Activated CD8-positive, alpha-beta memory T cell treated with anti-CD3 and anti-CD28 coated beads, Interleukin-2, amount 50 U/mL, for 24 hours (primary cell): ENCODE results near the gene SLIT3.

Source experiments
- DNase-seq: peaks from one replicate; pipeline ENCODE4 v3.0.0-alpha.2; 2020; ENCODE audit errors: extremely low read depth

Gene SLIT3

DNA sequence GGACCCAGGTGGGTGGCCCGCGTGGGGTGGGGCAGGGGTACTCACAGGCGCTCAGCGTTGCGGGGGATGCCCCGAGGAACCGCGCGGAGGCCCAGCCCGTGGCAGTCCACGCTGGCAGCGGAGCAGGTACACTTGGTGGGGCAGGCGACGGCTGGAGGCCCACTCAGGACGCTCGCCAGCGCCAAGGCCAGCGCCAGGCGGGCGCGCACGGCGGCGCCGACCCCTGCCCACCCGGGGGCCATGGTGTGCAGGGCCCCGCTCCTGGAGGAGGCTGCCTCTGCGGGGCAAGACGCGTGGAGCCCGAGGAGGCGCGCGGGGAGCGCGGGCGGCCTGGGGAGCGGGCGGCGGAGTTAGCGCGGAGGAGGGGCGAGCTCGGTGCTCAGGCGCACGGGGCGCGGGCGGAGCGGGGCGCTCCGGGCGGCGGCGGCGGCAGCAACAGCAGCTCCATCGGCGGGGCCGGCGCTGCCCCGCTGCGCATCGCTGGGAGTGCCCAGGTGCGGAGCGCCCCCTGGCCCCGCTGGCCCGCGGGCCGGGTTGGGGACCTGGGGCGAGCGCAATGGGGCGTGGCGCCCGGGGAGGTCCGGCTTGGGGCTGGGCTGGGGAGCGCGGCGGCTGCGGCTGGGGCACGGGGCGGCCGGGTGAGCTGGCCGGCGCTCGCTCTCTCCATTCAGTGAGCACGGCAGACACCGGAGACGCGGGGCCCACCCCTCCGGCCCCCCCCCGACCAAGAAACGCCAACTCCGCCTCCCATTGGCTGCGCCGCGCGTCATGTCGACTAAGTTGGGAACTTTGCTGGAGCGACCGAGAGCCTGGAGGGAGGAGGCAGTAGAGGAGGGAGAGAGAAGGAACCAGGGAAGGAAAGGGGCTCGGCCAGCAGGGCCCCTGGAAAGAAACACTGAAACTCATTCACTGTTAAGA lies at the start of gene SLIT3:
Gene SLIT3, minus strand, starts transcription at position 672 of the 918 bp plus-strand sequence. Its CDS starts 430 bp downstream, at position 242.
- DNase-seq, result no peak

DNA sequence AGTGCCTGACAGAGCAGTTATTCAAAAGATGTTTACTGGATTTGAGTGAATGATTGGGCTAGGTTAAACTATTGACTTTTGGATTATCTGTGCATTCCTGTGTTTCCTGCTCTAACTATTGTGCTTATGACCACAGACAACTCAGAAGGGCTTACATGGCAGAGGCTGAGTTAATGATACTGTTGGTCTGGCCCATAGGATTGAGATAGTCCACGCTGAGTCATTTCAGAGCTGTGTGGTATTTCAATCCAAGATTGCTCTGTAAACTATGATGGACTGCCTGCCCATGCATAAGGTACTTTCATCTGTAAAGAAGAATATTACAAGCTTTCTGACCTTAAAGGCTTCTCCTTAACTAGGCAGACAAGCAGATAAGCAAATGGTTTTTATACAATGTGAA lies 49.1 kb upstream of the SLIT3 start:
- DNase-seq, result no peak

DNA sequence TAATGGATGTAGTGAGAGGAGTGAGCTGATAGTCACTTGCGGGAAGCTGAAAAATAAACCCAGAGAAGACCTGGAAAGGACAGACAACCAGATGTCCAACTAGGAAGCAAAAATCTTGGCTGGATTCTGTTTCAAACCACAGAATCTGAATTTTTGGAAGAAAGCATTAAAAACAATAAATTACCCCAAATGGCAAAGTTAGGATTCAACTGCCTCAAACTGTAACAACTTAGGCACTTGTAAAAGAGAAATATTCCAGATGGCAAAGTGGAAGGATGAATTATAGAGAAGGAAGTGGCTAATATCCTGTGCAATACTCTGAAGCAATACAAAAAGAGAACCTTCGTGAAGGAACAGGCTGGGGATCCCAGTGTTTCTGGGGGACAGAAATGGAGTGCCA lies 46.8 kb upstream of the SLIT3 start:
- no peak for DNase-seq

DNA sequence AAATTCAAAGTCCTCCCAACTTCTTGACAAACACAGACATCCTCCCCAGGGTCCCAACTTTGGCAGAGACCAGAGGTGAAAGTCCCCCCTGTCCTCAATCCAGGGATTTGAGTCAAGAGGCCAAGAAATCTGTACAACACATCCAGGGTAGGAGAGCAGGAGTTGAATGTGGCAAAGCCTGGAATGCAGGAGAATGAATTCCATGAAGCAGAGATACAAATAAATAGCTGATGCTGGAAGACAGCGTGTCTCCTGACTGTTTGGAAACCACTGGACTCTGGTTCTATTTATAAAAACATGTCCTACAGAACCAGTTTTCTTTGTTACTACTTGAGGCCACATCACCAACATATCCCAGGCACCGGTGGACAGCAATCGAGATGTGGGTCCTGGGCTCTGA lies 43.7 kb upstream of the SLIT3 start:
- no peak for DNase-seq

DNA sequence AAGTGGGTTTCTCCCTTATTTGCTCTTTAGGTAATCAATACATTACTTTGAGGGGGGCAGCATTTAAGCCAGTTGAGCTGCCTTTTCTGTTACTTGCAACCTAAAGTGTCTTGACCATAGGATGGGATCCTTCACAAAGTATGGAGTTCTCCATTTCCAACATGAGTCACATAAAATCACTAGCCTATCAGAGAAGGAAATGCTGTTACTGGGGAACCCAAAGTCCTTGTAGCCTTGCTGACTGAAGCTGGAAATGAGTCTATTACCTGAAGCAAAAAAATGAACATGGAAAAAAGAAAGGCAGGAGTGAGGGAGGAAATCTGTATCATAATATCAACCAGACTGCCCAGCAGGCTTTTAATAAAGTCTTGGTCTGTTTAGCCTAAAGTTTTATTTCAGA lies 42.8 kb upstream of the SLIT3 start:
- DNase-seq, result no peak

DNA sequence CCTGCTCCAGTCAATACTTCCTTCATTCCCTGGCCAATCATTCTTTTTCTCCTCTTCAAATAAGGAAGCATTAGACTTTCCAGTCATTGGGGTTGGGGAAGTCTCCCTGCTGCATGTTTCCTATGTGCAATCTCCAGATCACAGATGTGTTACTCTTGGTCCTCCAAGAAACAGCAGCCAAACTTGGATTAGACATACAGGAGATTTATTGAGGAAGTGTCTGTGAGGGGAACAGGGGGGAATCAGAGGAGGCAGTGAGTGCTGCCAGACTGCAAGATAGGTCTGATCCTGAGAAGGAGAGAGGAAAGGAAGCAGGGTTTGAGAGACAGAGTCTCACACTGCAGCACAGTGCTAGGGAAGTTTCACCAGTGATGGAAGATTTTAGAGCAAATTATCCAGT lies 40.6 kb upstream of the SLIT3 start:
- no peak for DNase-seq

DNA sequence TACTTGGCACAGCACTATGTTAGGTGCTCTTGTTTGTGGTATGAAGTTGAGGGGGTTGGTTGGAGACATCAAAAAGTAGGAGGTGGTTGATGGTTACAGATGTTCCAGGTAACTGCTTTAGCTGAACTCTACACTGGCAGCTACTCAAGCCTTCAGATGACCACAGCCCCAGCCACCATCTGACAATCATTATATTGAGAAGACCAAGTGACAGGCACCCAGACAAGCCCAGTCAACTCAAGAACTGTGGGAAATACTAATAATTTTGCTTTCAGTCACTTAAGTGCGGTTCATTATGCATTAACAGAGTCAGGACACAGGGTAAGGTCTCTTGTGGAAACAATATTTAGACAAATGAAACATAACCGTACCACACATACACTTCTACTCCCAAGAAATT lies 38.9 kb upstream of the SLIT3 start:
- no peak for DNase-seq

DNA sequence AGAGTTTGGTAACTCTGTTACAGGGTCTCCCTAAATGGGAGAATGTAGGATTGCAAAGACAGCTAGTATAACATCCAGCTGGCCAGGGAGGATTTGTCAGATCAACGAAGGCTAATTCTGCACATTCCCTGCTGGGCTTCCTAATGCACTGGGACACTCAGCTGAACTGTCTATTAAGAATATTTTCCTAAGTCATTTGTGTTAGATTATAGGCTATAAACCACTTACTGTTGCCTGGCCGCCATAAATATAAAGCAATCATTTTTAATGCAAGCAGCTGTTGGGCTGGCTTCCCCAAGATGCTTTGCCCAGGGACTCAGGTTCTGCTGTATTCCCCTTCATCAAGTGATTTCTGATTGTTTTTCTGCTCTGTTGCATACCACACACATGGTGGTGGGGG lies 35.3 kb upstream of the SLIT3 start:
- no peak for DNase-seq

DNA sequence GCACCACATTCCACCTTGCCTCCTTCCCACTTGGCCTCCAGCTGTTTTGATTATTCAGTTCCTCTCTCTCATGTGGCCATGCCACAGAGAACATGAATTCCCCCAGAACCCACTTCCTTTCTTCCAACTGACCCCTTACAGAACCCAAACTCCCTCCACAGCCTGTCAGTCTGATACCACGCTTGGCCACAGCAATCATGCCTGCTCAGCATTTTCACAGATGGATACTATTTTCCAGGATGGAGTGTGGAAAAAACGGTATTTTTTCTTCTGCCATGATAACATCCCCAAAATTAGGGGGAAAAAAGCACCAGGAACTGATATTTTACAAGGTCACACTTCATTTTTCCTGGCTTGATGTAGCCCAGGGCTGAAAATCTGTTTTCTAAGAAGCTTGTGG lies 34.9 kb upstream of the SLIT3 start:
- no peak for DNase-seq

DNA sequence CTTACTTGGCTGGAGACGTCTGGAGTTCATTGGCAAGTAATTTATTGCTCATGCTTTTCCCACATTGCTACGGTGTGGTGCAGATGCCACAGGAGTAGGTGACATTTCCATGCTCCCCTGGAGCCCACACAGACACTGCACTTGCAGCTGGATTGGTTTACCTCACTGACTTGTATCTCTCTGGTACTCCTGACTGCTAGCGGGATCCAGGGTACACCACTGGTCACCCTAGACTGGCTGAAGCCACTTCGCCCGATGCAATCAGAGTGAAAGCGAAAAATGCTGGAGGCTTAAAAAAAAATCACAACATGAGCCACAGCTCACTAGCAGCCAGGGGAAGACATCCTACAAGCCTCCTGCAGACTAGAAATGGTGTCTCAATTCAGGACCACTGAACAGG lies 32.6 kb upstream of the SLIT3 start:
- DNase-seq, result no peak

DNA sequence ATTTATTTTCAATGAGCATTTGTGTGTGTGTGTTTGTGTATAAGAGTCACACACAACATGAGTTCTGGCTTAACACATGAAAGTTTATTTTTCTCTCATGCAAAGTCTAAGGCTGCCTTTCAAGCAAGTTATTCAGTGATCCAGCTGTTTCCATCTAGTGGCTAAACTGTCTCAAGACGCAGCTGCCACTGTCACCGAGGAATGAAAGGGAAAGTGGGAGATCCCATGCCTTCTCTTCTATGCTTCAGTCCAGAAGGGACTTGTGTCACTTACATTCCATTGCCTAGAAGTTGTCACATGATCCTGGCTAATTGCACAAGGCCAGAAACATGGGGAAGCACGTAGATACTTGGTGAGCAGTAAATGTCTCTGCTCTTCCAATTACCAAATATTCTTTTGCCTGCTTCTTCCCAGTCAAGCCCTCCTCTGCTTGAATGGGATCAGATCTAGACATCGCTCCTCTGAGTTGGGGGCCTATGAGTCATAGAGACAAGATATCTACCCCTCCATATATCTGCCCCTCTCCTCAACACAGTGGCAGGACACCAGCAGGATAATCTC lies 30.4 kb upstream of the SLIT3 start:
- DNase-seq, result no peak

DNA sequence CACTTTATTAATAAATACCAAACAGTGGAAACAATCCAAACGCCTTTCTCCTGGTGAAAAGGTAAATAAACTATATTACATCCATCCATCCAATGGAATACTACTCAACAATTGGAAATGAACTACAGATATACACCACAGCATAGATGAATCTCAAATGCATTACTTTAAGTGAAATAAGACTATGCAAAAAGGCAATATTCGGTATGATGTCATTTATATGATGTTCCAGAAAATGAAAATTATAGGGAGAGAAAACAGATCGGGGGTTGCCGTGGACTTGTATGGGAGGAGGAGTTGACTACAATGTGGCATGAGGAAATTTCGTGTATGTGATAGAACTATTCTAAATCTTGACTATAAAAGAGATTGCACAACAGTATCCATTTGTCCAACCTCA lies 27.5 kb upstream of the SLIT3 start:
- DNase-seq, result no peak

DNA sequence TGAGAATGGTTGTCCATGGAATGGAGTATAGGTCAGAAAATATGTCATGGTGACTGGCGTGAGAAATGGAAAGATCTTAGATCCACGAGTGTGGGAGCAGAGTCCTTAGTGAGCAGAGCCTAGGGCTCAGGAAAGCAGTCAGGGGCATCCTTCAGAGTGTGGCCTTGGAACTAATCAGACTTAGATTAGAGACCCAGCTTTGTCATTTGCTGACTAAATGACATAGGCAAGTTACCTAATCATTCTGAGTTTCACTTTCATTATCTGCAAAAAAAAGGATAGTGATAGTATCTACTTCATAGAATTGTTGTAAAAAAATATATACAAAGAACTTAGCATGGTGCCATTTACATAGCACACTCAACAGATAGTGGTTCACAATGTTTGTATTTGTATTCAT lies 24.3 kb upstream of the SLIT3 start:
- no peak for DNase-seq

DNA sequence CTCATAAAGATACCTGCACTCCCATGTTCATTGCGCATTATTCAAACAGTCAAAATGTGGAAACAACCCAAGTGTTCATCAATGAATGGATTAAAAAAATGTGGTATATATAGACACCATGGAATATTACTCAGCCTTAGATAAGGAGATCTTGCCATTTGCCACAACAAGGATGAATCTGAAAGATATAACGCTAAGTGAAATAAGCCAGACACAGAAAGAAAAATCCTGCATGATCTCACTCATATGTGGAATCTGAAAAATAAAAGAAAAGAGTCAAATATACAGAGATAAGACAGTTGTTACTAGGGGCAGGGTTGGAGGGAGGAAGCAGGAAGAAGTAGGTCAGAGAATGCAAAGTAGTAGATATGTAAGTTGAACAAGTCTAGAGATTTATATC lies 17.6 kb upstream of the SLIT3 start:
- no peak for DNase-seq

DNA sequence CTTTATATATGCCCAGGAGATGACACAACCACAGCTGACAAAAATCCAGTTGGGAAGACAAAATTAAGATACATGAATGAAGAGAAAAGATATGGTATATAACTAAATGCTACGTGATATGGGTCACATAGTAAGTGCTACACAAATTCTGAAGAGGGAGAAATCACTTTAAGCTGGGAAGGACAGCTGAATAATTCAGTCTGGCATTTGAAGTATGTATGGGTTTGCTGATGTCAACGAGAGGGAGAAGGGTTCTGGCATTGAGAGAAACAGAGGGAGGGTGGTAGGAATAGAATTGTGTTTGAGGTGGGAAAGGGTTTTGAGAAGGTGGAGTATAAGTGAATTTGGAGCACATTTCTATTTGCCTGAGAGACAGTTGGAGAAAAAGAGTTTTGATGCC lies 6.7 kb upstream of the SLIT3 start:
- no peak for DNase-seq

DNA sequence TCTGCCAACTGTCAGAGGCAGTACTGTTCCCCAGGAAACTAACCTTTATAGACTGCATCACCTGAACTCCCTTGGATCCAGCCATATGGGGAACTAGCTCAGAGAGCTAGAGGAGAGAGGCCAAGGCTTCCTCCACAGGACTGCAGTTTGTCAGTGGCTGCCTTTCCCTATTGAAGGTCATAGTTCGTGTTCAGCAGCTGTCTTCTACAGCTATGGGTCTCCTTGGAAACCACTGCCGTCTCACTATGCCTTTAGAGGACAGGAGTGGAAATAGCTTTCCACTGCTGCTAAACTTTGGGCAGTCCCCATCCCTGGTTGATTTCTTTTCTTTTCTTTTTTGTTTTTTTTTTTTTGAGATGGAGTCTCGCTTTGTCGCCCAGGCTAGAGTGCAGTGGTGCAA lies 4.4 kb upstream of the SLIT3 start:
- DNase-seq, result no peak

DNA sequence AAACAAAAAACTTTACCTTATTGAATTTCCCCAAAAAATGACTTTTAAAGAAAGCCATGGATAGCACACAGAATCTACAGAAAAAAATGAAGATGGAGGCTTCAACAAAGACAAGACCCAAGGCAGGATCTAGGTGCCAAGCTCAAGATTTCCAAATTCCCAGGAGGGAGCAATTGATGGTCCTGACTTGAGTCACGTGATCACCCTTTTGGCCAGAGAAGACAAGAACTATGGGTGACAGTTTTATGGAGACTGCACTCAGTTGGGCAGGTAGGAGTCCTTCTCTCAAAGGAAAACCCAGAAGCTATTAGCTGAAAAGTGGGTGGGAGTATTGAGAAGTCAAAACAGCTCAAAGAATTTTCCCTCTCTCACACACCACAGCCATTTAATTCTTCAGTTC lies 3.2 kb upstream of the SLIT3 start:
- no peak for DNase-seq

DNA sequence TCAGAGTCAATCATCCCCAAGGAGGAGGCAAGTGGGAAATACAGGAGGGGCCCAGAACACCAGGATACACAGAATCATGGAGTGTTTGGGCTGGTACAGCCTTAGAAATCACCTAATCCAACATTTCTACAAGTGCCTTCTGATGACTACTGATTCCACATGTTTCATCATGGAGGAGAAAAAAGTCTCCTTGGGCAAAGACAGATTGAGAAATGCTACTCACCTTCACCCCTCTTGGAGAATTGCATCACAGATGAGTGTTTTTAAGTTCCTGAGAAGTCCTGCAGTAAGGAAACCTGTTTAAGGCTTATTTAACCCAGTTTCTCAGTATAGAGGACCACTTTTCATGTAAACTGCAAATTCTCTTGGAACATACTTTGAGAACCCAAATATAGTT lies 2.2 kb upstream of the SLIT3 start:
- DNase-seq, result no peak

DNA sequence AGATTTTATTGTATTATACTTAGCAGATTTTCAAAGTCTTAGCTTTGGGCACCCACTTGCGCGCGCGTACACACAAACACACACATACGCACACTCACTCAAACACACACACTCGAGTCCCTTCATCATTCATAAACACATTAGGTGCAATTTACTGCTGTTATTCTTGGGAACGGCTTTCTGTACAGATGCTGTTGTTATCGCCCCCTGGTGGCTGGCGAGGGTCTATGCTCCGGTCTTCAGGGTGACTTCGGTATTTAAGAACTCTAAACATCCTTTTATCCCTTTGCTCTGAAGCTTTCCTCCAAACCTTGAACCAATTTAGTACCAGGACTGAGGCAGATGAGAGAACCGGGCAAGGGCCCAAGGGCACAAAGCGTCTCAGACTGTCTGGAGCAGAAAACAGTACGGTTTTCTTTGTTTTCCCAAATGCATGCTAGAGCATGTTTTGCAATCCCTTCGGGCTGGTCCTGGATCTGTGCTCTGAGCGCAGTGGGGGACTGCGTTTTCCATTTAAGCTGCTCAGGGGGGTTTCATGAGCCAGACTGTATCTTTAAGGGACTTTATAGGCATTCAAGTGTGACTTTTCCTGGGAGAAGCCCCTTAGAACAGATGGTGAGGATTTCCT lies 1.7 kb upstream of the SLIT3 start:
- no peak for DNase-seq

DNA sequence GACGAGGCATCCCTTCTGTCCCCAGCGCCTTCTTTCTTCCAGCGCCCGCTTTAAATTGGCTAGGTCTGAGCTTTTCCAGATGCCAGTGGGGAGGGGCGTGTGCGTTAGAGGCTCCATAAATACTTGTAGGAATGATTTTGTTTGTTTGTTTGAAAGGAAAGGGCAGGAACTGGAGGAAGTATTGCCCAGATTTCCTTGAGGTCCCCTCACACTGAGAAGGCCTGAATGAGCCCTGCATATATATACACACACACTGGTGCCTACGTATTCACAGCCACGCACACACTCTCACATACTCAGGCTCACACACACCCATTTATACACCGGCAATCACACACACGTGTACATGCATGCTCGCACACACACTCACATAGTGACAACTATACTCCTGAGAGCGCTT lies 1.0 kb upstream of the SLIT3 start:
- DNase-seq, result no peak

DNA sequence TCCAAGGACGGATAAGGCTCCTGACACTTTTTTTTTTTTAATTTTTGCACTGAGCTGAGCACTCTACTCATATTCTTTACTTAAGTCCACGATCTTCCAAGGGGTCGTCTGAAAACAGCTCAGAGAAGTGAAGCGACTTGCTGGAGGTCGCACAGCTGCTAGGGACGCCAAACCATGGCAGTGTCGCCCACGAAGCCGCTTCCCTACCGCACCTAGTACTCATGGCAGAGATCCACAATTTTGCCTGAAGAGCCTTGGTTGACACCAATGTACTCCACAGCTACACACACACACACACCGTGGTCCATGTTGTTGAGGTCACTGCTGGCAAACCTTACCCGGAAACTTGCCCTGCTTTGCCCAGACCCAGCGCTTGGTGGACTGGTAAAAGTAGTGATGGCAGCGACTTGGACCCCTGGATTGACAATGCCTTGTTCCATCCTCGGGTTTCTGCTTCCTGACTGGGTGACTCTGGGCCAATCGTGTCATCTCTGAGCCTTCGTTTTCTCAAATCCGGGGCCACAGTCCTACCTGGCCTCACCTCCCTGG lies 521 bp upstream of the SLIT3 start:
- no peak for DNase-seq

DNA sequence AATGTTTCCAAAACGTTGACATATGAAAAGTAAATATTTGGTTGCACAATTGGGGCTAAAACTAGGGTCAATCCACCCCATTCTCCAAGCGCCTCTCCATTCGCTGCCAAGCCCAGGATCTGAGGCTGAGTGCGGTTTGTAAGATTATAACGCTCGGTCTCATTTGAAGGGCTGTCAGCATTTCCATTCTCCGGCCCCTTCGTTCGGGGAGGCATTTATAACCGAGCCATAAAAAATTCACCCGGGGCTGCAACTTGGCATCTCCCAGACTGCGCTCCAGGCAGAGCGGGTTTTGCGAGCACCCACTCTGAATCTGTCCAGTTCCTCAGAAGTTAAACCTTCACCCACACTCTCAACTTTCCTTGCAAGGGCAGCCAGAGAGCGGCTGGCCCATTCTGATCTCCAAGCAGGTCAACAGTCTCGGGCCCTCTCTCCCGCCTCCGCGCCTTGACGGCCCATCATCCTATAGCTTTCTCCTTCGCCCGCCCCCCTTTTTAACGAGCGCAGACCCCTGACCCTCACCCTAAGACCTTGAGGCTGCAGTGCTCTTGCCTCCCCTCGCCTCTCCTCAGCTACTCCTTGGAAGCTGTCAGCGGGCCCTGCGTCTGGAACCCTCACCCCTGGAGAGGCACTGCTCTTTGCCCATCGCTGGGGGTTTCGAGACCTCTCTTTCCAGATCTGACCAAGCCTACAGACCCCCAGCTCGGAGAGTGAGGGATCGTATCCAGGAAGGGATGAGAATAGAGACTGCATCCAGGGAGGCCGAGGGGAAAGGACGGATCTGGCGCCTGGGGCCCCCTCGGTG lies 1.1 kb downstream of the SLIT3 start:
- DNase-seq, result no peak
